Measurements from ENCODE around the gene PYGO2. TPM values are rescaled to one million over a fixed set of nuclear protein-coding genes. Genes with fewer than 3 reads are reported as not detected.
A peak's percentile ranks its signal among the peaks of the same experiment; 100 is the strongest.
"Not testable (repeated sequence)": the region's sequence is repeated elsewhere in the genome, so short reads cannot be mapped to it uniquely, and the experiment has no call there.

Gene PYGO2
- polyA plus RNA-seq, 1 donor (not counting 4 experiments of a cell fraction or from before 2014, with no cell fraction given): 15.1 TPM

DNA sequence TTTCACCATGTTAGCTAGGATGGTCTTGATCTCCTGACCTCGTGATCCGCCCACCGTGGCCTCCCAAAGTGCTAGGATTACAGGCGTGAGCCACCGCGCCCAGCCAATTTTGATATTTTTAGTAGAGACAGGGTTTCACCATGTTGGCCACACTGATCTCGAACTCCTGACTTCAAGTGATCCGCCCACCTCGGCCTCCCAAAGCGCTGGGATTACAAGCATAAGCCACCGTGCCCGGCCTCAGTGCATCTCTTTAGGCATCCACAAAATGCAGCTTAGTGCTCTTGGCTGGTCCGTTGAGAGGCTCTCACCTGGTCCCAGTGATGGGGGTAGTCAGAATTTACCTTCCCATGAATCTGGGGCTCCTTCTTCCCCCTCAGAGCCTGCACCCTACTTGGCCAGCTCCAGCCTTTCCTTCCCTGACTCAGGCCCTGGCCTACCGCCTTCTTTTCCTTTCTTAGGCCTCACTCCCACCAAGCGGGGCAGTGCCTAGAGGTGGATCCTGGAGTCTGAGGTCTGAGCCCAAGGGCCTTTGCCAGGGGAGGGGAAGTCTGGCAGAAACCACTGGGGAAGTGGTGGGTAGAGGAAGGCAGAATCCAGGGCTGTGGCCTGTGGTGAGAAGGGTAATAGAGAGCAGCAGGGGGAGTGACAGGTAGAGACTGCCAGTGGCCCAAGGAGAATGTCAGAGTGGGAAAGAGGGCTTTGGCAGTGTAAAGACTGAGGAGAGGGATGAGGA is 35.6 kb upstream of the PYGO2 start:
- no peak overlapping the region for H3K4me3 ChIP-seq (ENCODE audit: control insufficient read depth in 2 of 3, extremely low read depth in 1 of 3, insufficient read depth in 2 of 3, low read depth in 1 of 3, low read length in 3 of 3)
- no peaks in the 10 kb centered on the region for H3K36me3 ChIP-seq (ENCODE audit: control insufficient read depth in 2 of 2, extremely low read depth in 1 of 2, insufficient read depth in 2 of 2, low read length in 2 of 2)
- no peaks in the 10 kb centered on the region for H4K20me1 ChIP-seq (ENCODE audit: control insufficient read depth, extremely low read depth, insufficient read depth, low read length)
- dilution Hi-C loops (cut with MboI; ENCODE audit: extremely low pct_ligation_motif_present, low sequenced_read_pairs): no loop called here
- no peak for FAIRE-seq
- no peak overlapping the region for H3K27ac ChIP-seq (ENCODE audit: control insufficient read depth, insufficient read depth, low read length)
- no peak overlapping the region for H3K4me2 ChIP-seq (ENCODE audit: control insufficient read depth, extremely low read depth, insufficient read depth, low read depth, low read length)
- H3K9me1 ChIP-seq (ENCODE audit: control insufficient read depth, extremely low read depth, insufficient read depth, low read length): no peaks in the 10 kb centered on the region
- H3K9ac ChIP-seq (ENCODE audit: control insufficient read depth, extremely low read depth, insufficient read depth, low read length): no peak overlapping the region
- H3K27me3 ChIP-seq (ENCODE audit: control insufficient read depth, extremely low read depth, insufficient read depth, low read length): no peaks in the 10 kb centered on the region
- H3K9me3 ChIP-seq (ENCODE audit: control insufficient read depth, low read depth, low read length): no peaks in the 10 kb centered on the region
- H2AFZ ChIP-seq (ENCODE audit: control insufficient read depth, low read length): no peak overlapping the region
- DNase-seq (ENCODE audit: low read depth, low spot score): no peak
- no peak for TF ChIP-seq CTCF (optimal IDR thresholded peaks at IDR 0.05 in 1 of 3, IDR thresholded peaks at IDR 0.05 in 1 of 3, conservative IDR thresholded peaks at IDR 0.05 in 1 of 3; ENCODE audit: extremely low read depth in 1 of 3, insufficient read depth in 2 of 3, low read length in 3 of 3)
- no peak for TF ChIP-seq EZH2 (IDR thresholded peaks at IDR 0.05; ENCODE audit: low read length)
- H3K4me1 ChIP-seq (ENCODE audit: control insufficient read depth, extremely low read depth, insufficient read depth, low read length): peaks cover 14% of the 10 kb centered on the region
- no peaks in the 10 kb centered on the region for H3K79me2 ChIP-seq (ENCODE audit: control insufficient read depth, insufficient read depth, low read length)

GRCh38 chr1:154995301-154995983 is 33.9 kb upstream of the PYGO2 start:
- H3K36me3 ChIP-seq (ENCODE audit: control insufficient read depth in 2 of 2, extremely low read depth in 1 of 2, insufficient read depth in 2 of 2, low read length in 2 of 2); H3K79me2 ChIP-seq (ENCODE audit: control insufficient read depth, insufficient read depth, low read length); dilution Hi-C loops (cut with MboI; ENCODE audit: extremely low pct_ligation_motif_present, low sequenced_read_pairs); H3K4me3 ChIP-seq (ENCODE audit: control insufficient read depth in 2 of 3, extremely low read depth in 1 of 3, insufficient read depth in 2 of 3, low read depth in 1 of 3, low read length in 3 of 3); H3K9me3 ChIP-seq (ENCODE audit: control insufficient read depth, low read depth, low read length); FAIRE-seq; H3K4me2 ChIP-seq (ENCODE audit: control insufficient read depth, extremely low read depth, insufficient read depth, low read depth, low read length); H3K9me1 ChIP-seq (ENCODE audit: control insufficient read depth, extremely low read depth, insufficient read depth, low read length); H4K20me1 ChIP-seq (ENCODE audit: control insufficient read depth, extremely low read depth, insufficient read depth, low read length); H2AFZ ChIP-seq (ENCODE audit: control insufficient read depth, low read length); H3K27me3 ChIP-seq (ENCODE audit: control insufficient read depth, extremely low read depth, insufficient read depth, low read length); H3K9ac ChIP-seq (ENCODE audit: control insufficient read depth, extremely low read depth, insufficient read depth, low read length); H3K27ac ChIP-seq (ENCODE audit: control insufficient read depth, insufficient read depth, low read length); DNase-seq (ENCODE audit: low read depth, low spot score): not testable (repeated sequence)
- peak in 2 of 3 experiments; percentile 34 to 47 for TF ChIP-seq CTCF (optimal IDR thresholded peaks at IDR 0.05 in 1 of 3, IDR thresholded peaks at IDR 0.05 in 1 of 3, conservative IDR thresholded peaks at IDR 0.05 in 1 of 3; ENCODE audit: extremely low read depth in 1 of 3, insufficient read depth in 2 of 3, low read length in 3 of 3)
- peaks cover 14% of the 10 kb centered on the region for H3K4me1 ChIP-seq (ENCODE audit: control insufficient read depth, extremely low read depth, insufficient read depth, low read length)
